Measurements from ENCODE around the gene RDM1.

The RDM1 gene

GRCh38 chr17:35889241-35889640, 41.3 kb downstream of the RDM1 start:
- Histone ChIP-seq H3K27ac (ENCODE audit: low read depth, low read length) (no peak overlapping the region), H3K4me3 (ENCODE audit: low read depth, low read length) (no peak overlapping the region), H3K79me2 (ENCODE audit: control insufficient read depth, insufficient read depth, low read length, unreplicated experiment) (no peaks in the 10 kb centered on the region), H2AFZ (ENCODE audit: low read length, unreplicated experiment) (no peak overlapping the region), H3K36me3 (ENCODE audit: insufficient read depth, low read length) (no peaks in the 10 kb centered on the region), H3K4me1 (ENCODE audit: control insufficient read depth, insufficient read depth, low read length, unreplicated experiment) (peaks cover 23% of the 10 kb centered on the region), H3K27me3 (ENCODE audit: insufficient read depth, low read length) (no peaks in the 10 kb centered on the region)

GRCh38 chr17:35879773-35880654, 50.6 kb downstream of the RDM1 start, which contains the start of gene CCL5:
Gene CCL5 (minus strand): TSS chr17:35880360.
- peak within 1 kb of the TSS; percentile 58; the same call in 1 of the 2 replicates for H3K4me3 ChIP-seq (ENCODE audit: low read depth, low read length)

GRCh38 chr17:35878361-35878760, 52.2 kb downstream of the RDM1 start:
- Histone ChIP-seq H2AFZ (ENCODE audit: low read length, unreplicated experiment) (no peak overlapping the region), H3K4me3 (ENCODE audit: low read depth, low read length) (no peak overlapping the region), H3K27me3 (ENCODE audit: insufficient read depth, low read length) (no peaks in the 10 kb centered on the region), H3K36me3 (ENCODE audit: insufficient read depth, low read length) (no peaks in the 10 kb centered on the region), H3K4me1 (ENCODE audit: control insufficient read depth, insufficient read depth, low read length, unreplicated experiment) (peaks cover 21% of the 10 kb centered on the region), H3K27ac (ENCODE audit: low read depth, low read length) (no peak overlapping the region), H3K79me2 (ENCODE audit: control insufficient read depth, insufficient read depth, low read length, unreplicated experiment) (no peaks in the 10 kb centered on the region)

More at GRCh38 chr17:35879773-35880654, 50.6 kb downstream of the RDM1 start, which contains the start of gene CCL5:
- Histone ChIP-seq H3K79me2 (ENCODE audit: control insufficient read depth, insufficient read depth, low read length, unreplicated experiment) (no peaks in the 10 kb centered on the region), H3K27ac (ENCODE audit: low read depth, low read length) (peak within 1 kb of the TSS; percentile 51; the same call in 1 of the 2 replicates), H3K36me3 (ENCODE audit: insufficient read depth, low read length) (no peaks in the 10 kb centered on the region), H2AFZ (ENCODE audit: low read length, unreplicated experiment) (peak within 1 kb of the TSS; percentile 46), H3K4me1 (ENCODE audit: control insufficient read depth, insufficient read depth, low read length, unreplicated experiment) (peaks cover 19% of the 10 kb centered on the region), H3K27me3 (ENCODE audit: insufficient read depth, low read length) (no peaks in the 10 kb centered on the region)

- Histone ChIP-seq H3K79me2 (ENCODE audit: control insufficient read depth, insufficient read depth, low read length, unreplicated experiment) (no peaks in the 10 kb centered on the region), H3K27me3 (ENCODE audit: insufficient read depth, low read length) (no peaks in the 10 kb centered on the region), H3K4me1 (ENCODE audit: control insufficient read depth, insufficient read depth, low read length, unreplicated experiment) (peaks cover 21% of the 10 kb centered on the region), H3K27ac (ENCODE audit: low read depth, low read length) (no peak overlapping the region), H3K36me3 (ENCODE audit: insufficient read depth, low read length) (no peaks in the 10 kb centered on the region), H2AFZ (ENCODE audit: low read length, unreplicated experiment) (no peak overlapping the region), H3K4me3 (ENCODE audit: low read depth, low read length) (no peak overlapping the region)
Observed at GRCh38 chr17:35877345-35878029, 53.1 kb downstream of the RDM1 start.

- no peak overlapping the region for H2AFZ ChIP-seq (ENCODE audit: low read length, unreplicated experiment)
- no peaks in the 10 kb centered on the region for H3K79me2 ChIP-seq (ENCODE audit: control insufficient read depth, insufficient read depth, low read length, unreplicated experiment)
- H3K4me1 ChIP-seq (ENCODE audit: control insufficient read depth, insufficient read depth, low read length, unreplicated experiment) = peaks cover 21% of the 10 kb centered on the region
- no peaks in the 10 kb centered on the region for H3K36me3 ChIP-seq (ENCODE audit: insufficient read depth, low read length)
- H3K4me3 ChIP-seq (ENCODE audit: low read depth, low read length) = no peak overlapping the region
- H3K27me3 ChIP-seq (ENCODE audit: insufficient read depth, low read length) = no peaks in the 10 kb centered on the region
- no peak overlapping the region for H3K27ac ChIP-seq (ENCODE audit: low read depth, low read length)
Observed at GRCh38 chr17:35876534-35876933, 54.0 kb downstream of the RDM1 start.

GRCh38 chr17:35875800-35876139, 54.8 kb downstream of the RDM1 start:
- Histone ChIP-seq H3K36me3 (ENCODE audit: insufficient read depth, low read length) (no peaks in the 10 kb centered on the region), H3K4me1 (ENCODE audit: control insufficient read depth, insufficient read depth, low read length, unreplicated experiment) (peaks cover 20% of the 10 kb centered on the region), H2AFZ (ENCODE audit: low read length, unreplicated experiment) (peak overlapping the region; percentile 57), H3K27ac (ENCODE audit: low read depth, low read length) (no peak overlapping the region), H3K79me2 (ENCODE audit: control insufficient read depth, insufficient read depth, low read length, unreplicated experiment) (no peaks in the 10 kb centered on the region), H3K4me3 (ENCODE audit: low read depth, low read length) (no peak overlapping the region), H3K27me3 (ENCODE audit: insufficient read depth, low read length) (no peaks in the 10 kb centered on the region)

GRCh38 chr17:35875072-35875799, 55.3 kb downstream of the RDM1 start:
- Histone ChIP-seq H2AFZ (ENCODE audit: low read length, unreplicated experiment) (peak overlapping the region; percentile 57), H3K4me1 (ENCODE audit: control insufficient read depth, insufficient read depth, low read length, unreplicated experiment) (peaks cover 14% of the 10 kb centered on the region)

GRCh38 chr17:35872196-35872980, 58.2 kb downstream of the RDM1 start:
- H3K79me2 ChIP-seq (ENCODE audit: control insufficient read depth, insufficient read depth, low read length, unreplicated experiment) = no peaks in the 10 kb centered on the region
- H3K4me3 ChIP-seq (ENCODE audit: low read depth, low read length) = no peak overlapping the region
- H3K4me1 ChIP-seq (ENCODE audit: control insufficient read depth, insufficient read depth, low read length, unreplicated experiment) = peaks cover 8% of the 10 kb centered on the region
- no peaks in the 10 kb centered on the region for H3K27me3 ChIP-seq (ENCODE audit: insufficient read depth, low read length)
- H2AFZ ChIP-seq (ENCODE audit: low read length, unreplicated experiment) = no peak overlapping the region
- no peak overlapping the region for H3K27ac ChIP-seq (ENCODE audit: low read depth, low read length)
- H3K36me3 ChIP-seq (ENCODE audit: insufficient read depth, low read length) = no peaks in the 10 kb centered on the region

More at GRCh38 chr17:35875072-35875799, 55.3 kb downstream of the RDM1 start:
- Histone ChIP-seq H3K36me3 (ENCODE audit: insufficient read depth, low read length) (no peaks in the 10 kb centered on the region), H3K27ac (ENCODE audit: low read depth, low read length) (no peak overlapping the region), H3K79me2 (ENCODE audit: control insufficient read depth, insufficient read depth, low read length, unreplicated experiment) (no peaks in the 10 kb centered on the region), H3K4me3 (ENCODE audit: low read depth, low read length) (no peak overlapping the region), H3K27me3 (ENCODE audit: insufficient read depth, low read length) (no peaks in the 10 kb centered on the region)

- no peak overlapping the region for H3K27ac ChIP-seq (ENCODE audit: low read depth, low read length)
- H3K27me3 ChIP-seq (ENCODE audit: insufficient read depth, low read length) = no peaks in the 10 kb centered on the region
- H2AFZ ChIP-seq (ENCODE audit: low read length, unreplicated experiment) = no peak overlapping the region
- no peaks in the 10 kb centered on the region for H3K36me3 ChIP-seq (ENCODE audit: insufficient read depth, low read length)
- no peak overlapping the region for H3K4me3 ChIP-seq (ENCODE audit: low read depth, low read length)
- H3K79me2 ChIP-seq (ENCODE audit: control insufficient read depth, insufficient read depth, low read length, unreplicated experiment) = no peaks in the 10 kb centered on the region
- H3K4me1 ChIP-seq (ENCODE audit: control insufficient read depth, insufficient read depth, low read length, unreplicated experiment) = peaks cover 14% of the 10 kb centered on the region
Observed at GRCh38 chr17:35870906-35871819, 59.4 kb downstream of the RDM1 start.

All from ACC112 (cell line).